Measurements from ENCODE around the gene FLACC1. TPM values are rescaled to one million over a fixed set of nuclear protein-coding genes. Genes with fewer than 3 reads are reported as not detected.

Gene FLACC1
- total RNA-seq, 2 donors from 2014 or later: 0.79 to 0.91 TPM

DNA sequence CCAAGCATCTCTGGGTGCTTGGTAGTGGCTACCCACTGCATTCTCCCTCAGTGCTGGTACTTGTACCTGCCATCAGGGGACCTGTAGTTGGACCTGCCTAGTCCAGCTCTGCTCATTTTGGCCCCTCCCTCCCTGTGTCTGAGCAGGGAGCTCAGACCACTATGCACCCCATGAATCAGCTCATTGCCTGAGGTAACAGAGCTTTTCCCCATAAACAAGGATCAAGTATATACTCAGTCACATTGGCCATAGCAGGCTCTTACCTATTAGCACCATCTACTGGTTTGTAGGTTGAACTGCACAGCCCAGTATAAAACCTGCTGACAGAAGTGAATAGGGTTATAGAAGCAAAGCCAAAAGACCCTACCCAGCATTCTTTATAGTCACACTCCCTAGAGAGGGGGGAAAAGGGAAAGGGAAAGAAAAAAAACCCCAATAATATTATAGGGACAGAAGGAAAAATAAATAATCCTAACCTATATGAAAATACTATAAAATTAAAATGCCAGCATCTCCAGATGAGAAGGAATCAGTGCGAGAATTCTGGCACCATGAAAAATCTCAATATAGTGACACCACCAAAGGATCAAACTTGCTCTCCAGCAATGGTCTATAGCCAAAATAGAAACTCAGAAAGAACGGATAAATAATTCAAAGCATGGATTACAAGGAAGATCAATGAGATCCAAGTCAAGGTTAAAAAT, 6.9 kb upstream of the FLACC1 start:
- H3K27ac ChIP-seq (ENCODE audit: low read depth, low read length): no peak overlapping the region
- no peaks in the 10 kb centered on the region for H3K4me1 ChIP-seq (ENCODE audit: control insufficient read depth, insufficient read depth, low read length)
- no peaks in the 10 kb centered on the region for H3K4me1 Mint-ChIP-seq
- no peaks in the 10 kb centered on the region for H3K27me3 ChIP-seq (ENCODE audit: control insufficient read depth, insufficient read depth, low read length, poor library complexity, severe bottlenecking)
- no peak overlapping the region for H3K4me3 Mint-ChIP-seq
- TF ChIP-seq, protein P1, sequence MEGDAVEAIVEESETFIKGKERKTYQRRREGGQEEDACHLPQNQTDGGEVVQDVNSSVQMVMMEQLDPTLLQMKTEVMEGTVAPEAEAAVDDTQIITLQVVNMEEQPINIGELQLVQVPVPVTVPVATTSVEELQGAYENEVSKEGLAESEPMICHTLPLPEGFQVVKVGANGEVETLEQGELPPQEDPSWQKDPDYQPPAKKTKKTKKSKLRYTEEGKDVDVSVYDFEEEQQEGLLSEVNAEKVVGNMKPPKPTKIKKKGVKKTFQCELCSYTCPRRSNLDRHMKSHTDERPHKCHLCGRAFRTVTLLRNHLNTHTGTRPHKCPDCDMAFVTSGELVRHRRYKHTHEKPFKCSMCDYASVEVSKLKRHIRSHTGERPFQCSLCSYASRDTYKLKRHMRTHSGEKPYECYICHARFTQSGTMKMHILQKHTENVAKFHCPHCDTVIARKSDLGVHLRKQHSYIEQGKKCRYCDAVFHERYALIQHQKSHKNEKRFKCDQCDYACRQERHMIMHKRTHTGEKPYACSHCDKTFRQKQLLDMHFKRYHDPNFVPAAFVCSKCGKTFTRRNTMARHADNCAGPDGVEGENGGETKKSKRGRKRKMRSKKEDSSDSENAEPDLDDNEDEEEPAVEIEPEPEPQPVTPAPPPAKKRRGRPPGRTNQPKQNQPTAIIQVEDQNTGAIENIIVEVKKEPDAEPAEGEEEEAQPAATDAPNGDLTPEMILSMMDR (conservative IDR thresholded peaks at IDR 0.05): peak; percentile 90
- no peak overlapping the region for H3K9ac ChIP-seq (ENCODE audit: extremely low read depth, low read length, poor library complexity, severe bottlenecking)
- H3K9me3 Mint-ChIP-seq: peaks cover 39% of the 10 kb centered on the region
- no peak overlapping the region for H3K27ac Mint-ChIP-seq
- H3K36me3 ChIP-seq (ENCODE audit: control insufficient read depth, insufficient read depth, low read length): no peaks in the 10 kb centered on the region
- WGBS, 2 experiments (ENCODE audit: insufficient coverage in 1 of 2, insufficient read length in 1 of 2): 91% methylated on average over 2 of the region's 2 CpGs; no CpG with 5 or more reads in 1 of the 2 experiments
- H3K9me3 ChIP-seq (ENCODE audit: control insufficient read depth, low read length): peaks cover 35% of the 10 kb centered on the region
- DNase-seq: peak; percentile 64
- no peak overlapping the region for H3K4me3 ChIP-seq (ENCODE audit: low read length)
- H3K36me3 Mint-ChIP-seq (ENCODE audit: low read depth): peaks cover 28% of the 10 kb centered on the region
- H3K27me3 Mint-ChIP-seq (ENCODE audit: insufficient read depth): no peaks in the 10 kb centered on the region

DNA sequence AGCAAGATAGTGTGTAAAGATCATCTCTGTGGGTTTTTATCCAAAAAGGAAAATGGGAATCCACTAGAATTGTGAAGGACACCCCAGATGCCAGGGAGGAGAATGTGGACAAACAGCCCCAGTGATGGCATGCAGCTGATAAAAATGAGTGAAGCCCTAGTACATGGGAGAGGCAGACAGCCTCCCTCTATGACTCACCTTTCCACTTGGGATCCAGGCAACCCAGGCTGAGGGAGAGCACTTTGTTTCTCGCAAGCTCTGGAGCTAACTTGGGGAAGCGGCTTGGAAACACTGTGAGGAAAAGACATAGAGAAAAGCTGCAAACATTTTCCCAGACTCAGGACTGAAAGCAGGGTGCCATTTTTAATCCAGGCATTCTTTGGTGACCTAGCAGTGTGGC, 5.3 kb upstream of the FLACC1 start:
- no peak overlapping the region for H3K4me3 ChIP-seq (ENCODE audit: low read length)

DNA sequence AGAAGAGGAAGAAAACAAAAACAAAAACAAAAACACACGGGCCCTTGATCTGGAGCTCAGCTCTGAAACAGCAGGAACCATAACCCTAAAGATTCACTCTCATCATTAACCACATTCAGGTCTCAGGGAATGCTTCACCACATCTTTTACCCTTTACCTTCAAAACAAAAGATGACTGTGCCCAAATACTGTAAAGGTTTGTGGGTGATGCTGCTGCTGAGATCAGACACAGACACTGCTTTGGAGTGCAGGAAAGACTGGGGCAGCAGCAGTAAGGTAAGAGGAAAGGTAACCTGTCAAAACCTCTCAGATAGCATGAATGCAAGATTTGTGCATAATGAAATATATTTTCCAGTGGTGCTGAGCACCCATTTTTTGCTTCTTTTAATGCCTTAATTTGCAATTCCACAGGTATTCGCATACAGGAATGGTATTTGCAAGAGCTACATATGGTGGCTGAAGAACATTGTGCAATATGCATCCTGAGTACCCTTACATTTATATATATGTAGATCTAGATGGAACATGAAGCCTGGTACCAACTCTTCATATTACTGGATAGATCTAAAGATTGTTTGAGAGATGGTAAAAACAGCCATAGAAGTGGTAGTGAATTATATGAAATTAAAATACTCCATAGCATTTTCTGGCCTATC, 4.1 kb upstream of the FLACC1 start:
- no peaks in the 10 kb centered on the region for H3K4me1 ChIP-seq (ENCODE audit: control insufficient read depth, insufficient read depth, low read length)
- peaks cover 12% of the 10 kb centered on the region for H3K9me3 ChIP-seq (ENCODE audit: control insufficient read depth, low read length)
- no peak overlapping the region for H3K9ac ChIP-seq (ENCODE audit: extremely low read depth, low read length, poor library complexity, severe bottlenecking)
- H3K27me3 ChIP-seq (ENCODE audit: control insufficient read depth, insufficient read depth, low read length, poor library complexity, severe bottlenecking): no peaks in the 10 kb centered on the region
- Mint-ChIP-seq H3K27ac (no peak overlapping the region), H3K27me3 (ENCODE audit: insufficient read depth) (no peaks in the 10 kb centered on the region), H3K4me3 (no peak overlapping the region), H3K36me3 (ENCODE audit: low read depth) (peaks cover 17% of the 10 kb centered on the region), H3K9me3 (peaks cover 16% of the 10 kb centered on the region), H3K4me1 (peaks cover 2% of the 10 kb centered on the region)
- DNase-seq: no peak
- H3K27ac ChIP-seq (ENCODE audit: low read depth, low read length): no peak overlapping the region
- WGBS, 2 experiments (ENCODE audit: insufficient coverage in 1 of 2, insufficient read length in 1 of 2): 89% methylated on average over 2 of the region's 2 CpGs; no CpG with 5 or more reads in 1 of the 2 experiments
- H3K36me3 ChIP-seq (ENCODE audit: control insufficient read depth, insufficient read depth, low read length): no peaks in the 10 kb centered on the region
- H3K4me3 ChIP-seq (ENCODE audit: low read length): no peak overlapping the region
- TF ChIP-seq, protein P1 (conservative IDR thresholded peaks at IDR 0.05): no peak

More for the DNA sequence above, 5.3 kb upstream of the FLACC1 start:
- H3K27me3 ChIP-seq (ENCODE audit: control insufficient read depth, insufficient read depth, low read length, poor library complexity, severe bottlenecking): no peaks in the 10 kb centered on the region
- Mint-ChIP-seq H3K4me1 (no peaks in the 10 kb centered on the region), H3K36me3 (ENCODE audit: low read depth) (peaks cover 20% of the 10 kb centered on the region), H3K4me3 (no peak overlapping the region), H3K27me3 (ENCODE audit: insufficient read depth) (no peaks in the 10 kb centered on the region), H3K27ac (no peak overlapping the region), H3K9me3 (peaks cover 25% of the 10 kb centered on the region)
- H3K9me3 ChIP-seq (ENCODE audit: control insufficient read depth, low read length): peaks cover 21% of the 10 kb centered on the region
- TF ChIP-seq, protein P1 (conservative IDR thresholded peaks at IDR 0.05): no peak
- no peak overlapping the region for H3K9ac ChIP-seq (ENCODE audit: extremely low read depth, low read length, poor library complexity, severe bottlenecking)
- H3K27ac ChIP-seq (ENCODE audit: low read depth, low read length): no peak overlapping the region
- no peaks in the 10 kb centered on the region for H3K36me3 ChIP-seq (ENCODE audit: control insufficient read depth, insufficient read depth, low read length)
- no peak for DNase-seq
- WGBS, 2 experiments (ENCODE audit: insufficient coverage in 1 of 2, insufficient read length in 1 of 2): 94 to 100% methylated on average over 2 of the region's 2 CpGs
- H3K4me1 ChIP-seq (ENCODE audit: control insufficient read depth, insufficient read depth, low read length): no peaks in the 10 kb centered on the region

Data from endodermal cell (in vitro differentiated cells).